Choroid plexus epithelial cell (primary cell): ENCODE measurements around the gene CREB5.

Source experiments
- DNase-seq: peaks from one replicate; pipeline ENCODE4 v3.0.0-alpha.2; 2010; ENCODE audit warnings: low read depth
- H3K4me3 ChIP-seq: 2 replicates; pipeline ENCODE4 v1.5.1; 2011; ENCODE audit warnings: low read depth, mild to moderate bottlenecking, control low read depth, low read length, moderate library complexity
- TF ChIP-seq, protein P1 (sequence below): conservative IDR thresholded peaks from 2 replicates; pipeline ENCODE4 v1.5.1; 2011; ENCODE audit warnings: low read depth, mild to moderate bottlenecking, control low read depth, inconsistent platforms, low read length, moderate library complexity

The CREB5 gene

GRCh38 chr7:28626624-28627262 is 214.4 kb downstream of the CREB5 start:
- TF ChIP-seq, protein P1, sequence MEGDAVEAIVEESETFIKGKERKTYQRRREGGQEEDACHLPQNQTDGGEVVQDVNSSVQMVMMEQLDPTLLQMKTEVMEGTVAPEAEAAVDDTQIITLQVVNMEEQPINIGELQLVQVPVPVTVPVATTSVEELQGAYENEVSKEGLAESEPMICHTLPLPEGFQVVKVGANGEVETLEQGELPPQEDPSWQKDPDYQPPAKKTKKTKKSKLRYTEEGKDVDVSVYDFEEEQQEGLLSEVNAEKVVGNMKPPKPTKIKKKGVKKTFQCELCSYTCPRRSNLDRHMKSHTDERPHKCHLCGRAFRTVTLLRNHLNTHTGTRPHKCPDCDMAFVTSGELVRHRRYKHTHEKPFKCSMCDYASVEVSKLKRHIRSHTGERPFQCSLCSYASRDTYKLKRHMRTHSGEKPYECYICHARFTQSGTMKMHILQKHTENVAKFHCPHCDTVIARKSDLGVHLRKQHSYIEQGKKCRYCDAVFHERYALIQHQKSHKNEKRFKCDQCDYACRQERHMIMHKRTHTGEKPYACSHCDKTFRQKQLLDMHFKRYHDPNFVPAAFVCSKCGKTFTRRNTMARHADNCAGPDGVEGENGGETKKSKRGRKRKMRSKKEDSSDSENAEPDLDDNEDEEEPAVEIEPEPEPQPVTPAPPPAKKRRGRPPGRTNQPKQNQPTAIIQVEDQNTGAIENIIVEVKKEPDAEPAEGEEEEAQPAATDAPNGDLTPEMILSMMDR = peak; percentile 84
- no peak overlapping the region for H3K4me3 ChIP-seq
- DNase-seq = peak; percentile 72

DNA sequence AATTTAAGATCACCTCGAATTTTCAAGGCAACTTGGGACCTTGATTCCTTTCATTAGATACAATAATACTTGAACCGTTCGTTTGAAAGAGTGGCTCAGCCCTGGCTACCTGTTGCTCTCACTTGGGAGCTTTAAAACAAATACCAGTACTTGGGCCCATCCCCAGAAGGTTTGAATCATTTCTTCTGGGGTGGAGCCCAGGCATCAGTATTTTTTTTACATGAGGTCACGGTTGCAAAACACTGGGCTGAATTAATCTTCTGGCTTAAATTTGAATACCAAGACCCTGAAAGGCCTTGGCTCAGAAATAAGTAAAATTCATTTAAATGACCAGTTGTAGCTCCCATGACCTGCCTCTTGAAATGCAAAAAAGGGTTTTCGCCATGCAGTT is 214.9 kb downstream of the CREB5 start:
- no peak overlapping the region for H3K4me3 ChIP-seq
- DNase-seq = no peak
- TF ChIP-seq, protein P1 = no peak

DNA sequence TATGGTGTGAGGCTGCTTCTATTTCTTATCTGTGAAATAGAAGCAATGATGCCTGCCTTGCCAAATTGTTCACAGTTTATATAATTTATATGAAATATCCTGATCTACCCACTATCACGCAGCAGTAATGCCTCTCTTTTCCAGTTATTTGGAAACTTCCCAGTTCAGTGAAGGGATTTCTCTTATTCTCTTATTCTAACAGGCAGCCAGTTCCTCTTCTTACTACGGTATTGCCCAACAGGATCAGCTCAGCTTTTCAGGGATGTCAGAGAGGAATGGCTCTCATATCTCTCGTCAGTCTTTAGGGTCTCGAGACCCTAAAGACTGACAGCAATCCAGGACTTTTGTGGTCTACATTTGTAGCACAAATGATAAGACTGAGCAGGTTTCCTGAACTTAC is 215.6 kb downstream of the CREB5 start:
- H3K4me3 ChIP-seq = no peak overlapping the region
- TF ChIP-seq, protein P1 = no peak
- no peak for DNase-seq

- peak; percentile 53 for DNase-seq
- TF ChIP-seq, protein P1 = no peak
- no peak overlapping the region for H3K4me3 ChIP-seq
Observed at GRCh38 chr7:28629216-28629842, 217.0 kb downstream of the CREB5 start.

DNA sequence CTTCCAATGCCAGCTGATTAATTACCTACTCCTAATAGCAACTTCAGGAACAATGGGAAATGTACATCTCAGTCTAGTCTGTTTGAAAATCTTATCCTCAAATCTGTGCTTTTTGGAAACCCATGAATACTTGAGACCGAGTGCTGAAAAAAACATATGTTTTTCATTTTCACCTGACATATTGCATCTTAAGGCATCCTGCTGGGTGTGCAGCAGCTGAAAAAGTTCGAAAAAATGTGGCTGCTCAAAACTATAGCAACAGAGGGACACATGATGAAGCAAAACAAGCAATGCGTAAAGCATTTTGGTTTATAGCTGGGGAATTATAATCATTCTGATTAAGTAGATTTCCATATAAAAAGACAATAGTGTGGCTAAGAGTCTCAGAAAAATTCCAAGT is 218.0 kb downstream of the CREB5 start:
- DNase-seq = peak; percentile 41
- H3K4me3 ChIP-seq = no peak overlapping the region
- TF ChIP-seq, protein P1 = no peak

- no peak for DNase-seq
- H3K4me3 ChIP-seq = no peak overlapping the region
- TF ChIP-seq, protein P1 = no peak
Observed at GRCh38 chr7:28631995-28632394, 219.7 kb downstream of the CREB5 start.

DNA sequence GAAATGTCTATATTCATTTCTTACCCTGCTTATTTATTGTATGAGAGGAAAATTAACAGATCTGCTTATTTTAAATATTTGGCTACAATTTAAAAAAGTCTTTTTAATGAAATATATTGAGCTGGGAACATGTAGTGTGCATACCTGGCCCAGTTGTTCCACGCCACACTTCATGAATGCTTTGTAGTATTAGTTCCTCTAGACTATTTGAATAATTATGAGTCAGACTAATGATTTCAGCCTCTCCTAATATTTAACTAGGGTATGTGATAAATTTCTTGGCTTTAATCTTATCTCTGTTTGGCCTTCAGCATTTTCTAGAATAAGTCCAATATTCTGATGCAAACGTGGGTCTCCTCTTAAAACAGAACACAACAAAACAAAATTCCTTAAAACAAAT is 226.6 kb downstream of the CREB5 start:
- TF ChIP-seq, protein P1 = no peak
- H3K4me3 ChIP-seq = no peak overlapping the region
- DNase-seq = no peak
